ENCODE data around the gene MLH3.

DNA sequence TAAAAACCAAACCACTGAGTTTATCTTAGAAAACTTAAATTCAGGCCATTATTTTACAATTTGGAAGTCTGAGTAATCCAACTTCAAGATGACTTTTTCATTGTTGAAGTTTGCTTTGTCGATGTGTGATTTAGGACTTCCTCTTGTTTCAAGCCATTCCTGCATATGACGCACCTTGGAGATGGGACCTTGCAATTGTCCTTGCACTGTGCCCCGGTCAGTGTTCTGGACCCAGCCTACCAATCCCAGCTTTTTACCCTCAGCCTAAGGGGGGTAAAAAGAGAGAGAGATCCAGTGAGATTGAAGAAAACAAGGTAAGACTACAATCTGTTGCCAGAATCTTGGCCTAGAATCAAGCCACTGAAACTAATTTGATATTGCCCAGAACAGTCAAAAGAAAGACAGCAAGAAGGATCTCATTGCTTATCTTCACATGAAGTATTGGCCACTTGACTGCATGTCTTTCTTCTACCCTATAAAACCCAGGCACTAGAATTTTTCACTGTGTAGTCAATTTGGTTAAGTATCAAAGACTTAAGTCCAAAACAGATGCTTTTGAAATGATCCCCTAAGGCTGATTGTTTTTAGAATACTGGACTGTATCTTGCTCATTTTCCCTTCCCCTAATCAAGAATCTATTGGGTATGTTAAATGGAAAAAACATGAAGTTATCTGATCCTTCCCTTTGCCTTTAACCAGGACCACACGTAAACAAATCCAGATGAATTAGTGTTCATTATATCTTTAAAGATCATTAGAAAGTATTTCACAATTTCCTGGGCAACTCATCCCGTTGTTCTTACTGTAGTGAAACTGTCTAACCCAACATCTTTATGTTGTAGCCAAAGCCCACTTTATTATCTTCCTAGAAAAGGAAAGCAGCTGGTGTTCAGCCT is 2.4 kb upstream of the MLH3 start:
- TF ChIP-seq, protein P1, sequence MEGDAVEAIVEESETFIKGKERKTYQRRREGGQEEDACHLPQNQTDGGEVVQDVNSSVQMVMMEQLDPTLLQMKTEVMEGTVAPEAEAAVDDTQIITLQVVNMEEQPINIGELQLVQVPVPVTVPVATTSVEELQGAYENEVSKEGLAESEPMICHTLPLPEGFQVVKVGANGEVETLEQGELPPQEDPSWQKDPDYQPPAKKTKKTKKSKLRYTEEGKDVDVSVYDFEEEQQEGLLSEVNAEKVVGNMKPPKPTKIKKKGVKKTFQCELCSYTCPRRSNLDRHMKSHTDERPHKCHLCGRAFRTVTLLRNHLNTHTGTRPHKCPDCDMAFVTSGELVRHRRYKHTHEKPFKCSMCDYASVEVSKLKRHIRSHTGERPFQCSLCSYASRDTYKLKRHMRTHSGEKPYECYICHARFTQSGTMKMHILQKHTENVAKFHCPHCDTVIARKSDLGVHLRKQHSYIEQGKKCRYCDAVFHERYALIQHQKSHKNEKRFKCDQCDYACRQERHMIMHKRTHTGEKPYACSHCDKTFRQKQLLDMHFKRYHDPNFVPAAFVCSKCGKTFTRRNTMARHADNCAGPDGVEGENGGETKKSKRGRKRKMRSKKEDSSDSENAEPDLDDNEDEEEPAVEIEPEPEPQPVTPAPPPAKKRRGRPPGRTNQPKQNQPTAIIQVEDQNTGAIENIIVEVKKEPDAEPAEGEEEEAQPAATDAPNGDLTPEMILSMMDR (IDR thresholded peaks at IDR 0.05) = no peak
- TF ChIP-seq EZH2 (IDR thresholded peaks at IDR 0.05) (no peak), EZH2phosphoT487 (IDR thresholded peaks at IDR 0.05) (no peak)

Measured in neural progenitor cell (in vitro differentiated cells).